A673 (cell line): Measurements from ENCODE around the gene APBB2.

Experiments used
- CTCF ChIP-seq: fragments of 300-800, 200-600 bp; sonication (generic); conservative IDR thresholded peaks from 2 replicates; pipeline ENCODE4 v1.5.1; 2017; ENCODE audit warnings: low read depth, mild to moderate bottlenecking, antibody characterized with exemption, low read length, moderate library complexity, mixed read lengths
- EZH2 ChIP-seq: fragments of 200-600 bp; sonication (generic); IDR thresholded peaks from 2 replicates; pipeline ENCODE4 v1.6.1; 2017; ENCODE audit warnings: borderline replicate concordance, low read depth, mild to moderate bottlenecking, mixed read lengths, antibody characterized with exemption, low read length; ENCODE audit not compliant: poor library complexity, severe bottlenecking

DNA sequence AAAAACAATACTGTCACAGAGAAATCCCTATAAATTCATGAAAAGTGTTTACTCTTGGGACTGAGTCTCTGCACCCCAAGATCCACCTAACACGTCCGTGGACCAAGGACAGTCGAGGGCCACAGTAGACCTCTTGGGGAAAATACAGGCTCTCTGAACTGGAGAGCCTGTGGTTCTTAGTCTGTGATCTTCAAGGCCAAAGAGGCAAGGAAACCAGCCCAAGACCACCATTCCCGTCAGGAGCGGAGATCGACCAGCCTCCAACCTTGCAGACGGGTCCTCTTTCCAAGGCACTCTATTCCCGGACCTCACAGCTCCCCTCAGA, 1.6 kb upstream of the APBB2 start:
- no peak for TF ChIP-seq CTCF
- TF ChIP-seq EZH2, result no peak
